Activated CD4-positive, alpha-beta memory T cell treated with anti-CD3 and anti-CD28 coated beads for 36 hours (primary cell): ENCODE results near the gene MAP3K13. TPM values are rescaled to one million over a fixed set of nuclear protein-coding genes. Genes with fewer than 3 reads are reported as not detected.

Source experiments
- CTCF ChIA-PET: fragments of 350-600 bp; sonication (Branson Sonifier 250); formaldehyde crosslinking; loops from one replicate; lab custom pipeline; 2021; ENCODE audit warnings: antibody characterized with exemption, inconsistent platforms; lab: Charles Lee
- POLR2A ChIA-PET: fragments of 350-600 bp; sonication (Branson Sonifier 250); formaldehyde crosslinking; loops from one replicate; lab custom pipeline; 2021; ENCODE audit warnings: antibody characterized with exemption; lab: Charles Lee
- DNase-seq: peaks from one replicate; pipeline ENCODE4 v3.0.0-alpha.2; 2020
- H3K27ac Mint-ChIP-seq: one replicate; pipeline ENCODE4 v1.8.0; 2021; ENCODE audit warnings: mixed read lengths
- H3K27me3 Mint-ChIP-seq: one replicate; pipeline ENCODE4 v1.8.0; 2021; ENCODE audit warnings: mixed read lengths
- H3K36me3 Mint-ChIP-seq: one replicate; pipeline ENCODE4 v1.8.0; 2021; ENCODE audit warnings: mixed read lengths
- H3K4me1 Mint-ChIP-seq: one replicate; pipeline ENCODE4 v1.8.0; 2021; ENCODE audit warnings: low read depth, mixed read lengths
- H3K4me3 Mint-ChIP-seq: one replicate; pipeline ENCODE4 v1.8.0; 2021; ENCODE audit warnings: mild to moderate bottlenecking, mixed read lengths
- H3K9me3 Mint-ChIP-seq: one replicate; pipeline ENCODE4 v1.8.0; 2021; ENCODE audit warnings: mixed read lengths
- intact Hi-C: fragments of 100-400 bp; cut with micrococcal nuclease; formaldehyde crosslinking; loops from one replicate; pipeline ENCODE4 v1.15.1; 2023
- total RNA-seq, 2 experiments: library from RNA; stranded (reverse); gene quantifications; one replicate each; pipeline ENCODE4 v1.2.3, GENCODE V29; 2021

The MAP3K13 gene
- total RNA-seq, 2 experiments from 2014 or later, result 10.6 to 12.4 TPM

DNA sequence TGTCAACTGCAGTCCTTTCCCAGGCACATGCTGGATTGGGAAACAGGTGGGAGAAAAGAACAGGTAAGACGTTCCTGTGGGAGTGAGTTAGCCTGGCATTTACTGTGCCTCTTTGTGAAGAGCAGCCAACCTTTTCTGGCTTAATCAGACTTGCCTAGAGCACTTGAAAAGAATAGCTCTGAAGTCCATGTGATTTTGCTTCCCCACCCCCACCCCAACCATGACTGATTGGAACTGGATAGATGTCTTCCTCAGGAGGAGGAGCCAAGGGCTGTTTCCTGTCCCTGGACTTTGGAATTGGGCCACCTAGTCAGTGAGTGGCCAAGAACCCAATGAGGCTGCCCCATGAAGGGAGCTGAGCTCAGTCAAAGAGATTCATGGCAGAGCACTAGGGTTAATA lies 140.6 kb downstream of the MAP3K13 start:
- intact Hi-C loops, result no loop called here
- no peak for DNase-seq
- ChIA-PET CTCF (no interaction called here), POLR2A (no interaction called here)
- H3K36me3 Mint-ChIP-seq, result no peaks in the 10 kb centered on the region
- no peaks in the 10 kb centered on the region for H3K9me3 Mint-ChIP-seq
- peaks cover 5% of the 10 kb centered on the region for H3K27me3 Mint-ChIP-seq
- H3K4me1 Mint-ChIP-seq, result peaks cover 5% of the 10 kb centered on the region
- H3K27ac Mint-ChIP-seq, result no peak overlapping the region
- no peak overlapping the region for H3K4me3 Mint-ChIP-seq

DNA sequence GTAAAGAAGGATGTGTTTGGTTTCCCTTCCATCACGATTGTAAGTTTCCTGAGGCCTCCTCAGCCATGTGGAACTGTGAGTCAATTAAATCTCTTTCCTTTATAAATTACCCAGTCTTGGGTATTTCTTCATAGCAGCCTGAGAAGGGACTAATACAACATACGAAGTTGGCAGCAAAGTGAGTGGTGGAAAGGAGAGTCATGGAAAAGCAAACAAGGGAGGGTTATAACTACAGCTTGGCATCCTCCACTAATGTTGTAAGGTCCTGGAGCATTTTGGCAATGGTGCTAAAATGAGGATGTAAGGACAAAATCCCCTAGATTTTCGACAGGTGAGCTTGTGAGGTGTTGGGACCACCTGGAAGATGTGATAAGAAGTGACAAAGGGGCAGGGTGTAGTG lies 141.7 kb downstream of the MAP3K13 start:
- no peaks in the 10 kb centered on the region for H3K9me3 Mint-ChIP-seq
- peaks cover 5% of the 10 kb centered on the region for H3K27me3 Mint-ChIP-seq
- CTCF ChIA-PET, result no interaction called here
- no peaks in the 10 kb centered on the region for H3K36me3 Mint-ChIP-seq
- POLR2A ChIA-PET, result no interaction called here
- no peak overlapping the region for H3K4me3 Mint-ChIP-seq
- H3K4me1 Mint-ChIP-seq, result no peaks in the 10 kb centered on the region
- H3K27ac Mint-ChIP-seq, result no peak overlapping the region
- no peak for DNase-seq
- intact Hi-C loops, result no loop called here

DNA sequence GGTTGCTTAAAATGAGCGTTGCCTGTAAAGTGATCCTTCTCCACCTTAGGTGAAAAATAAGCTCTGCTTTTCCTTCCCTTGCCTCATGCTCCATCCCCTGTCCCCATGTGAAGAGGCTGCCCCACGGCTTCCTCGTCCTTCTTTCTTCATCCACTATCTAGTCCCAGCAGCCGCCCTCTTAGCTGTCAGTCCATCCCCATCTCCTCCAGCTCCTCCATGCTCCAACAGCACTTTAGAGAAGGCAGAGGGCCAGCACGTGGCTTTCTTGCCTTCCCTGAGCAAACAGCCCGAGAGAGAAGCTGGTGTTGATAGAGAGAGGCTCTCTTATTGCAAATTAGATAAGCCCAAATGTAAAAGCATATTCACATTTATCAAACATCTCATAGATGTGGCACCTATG lies 144.9 kb downstream of the MAP3K13 start:
- intact Hi-C loops, result no loop called here
- no peaks in the 10 kb centered on the region for H3K4me1 Mint-ChIP-seq
- H3K9me3 Mint-ChIP-seq, result no peaks in the 10 kb centered on the region
- H3K4me3 Mint-ChIP-seq, result no peak overlapping the region
- H3K27me3 Mint-ChIP-seq, result peaks cover 3% of the 10 kb centered on the region
- no peak for DNase-seq
- ChIA-PET POLR2A (no interaction called here), CTCF (interaction anchor here (1.3 to 1.8 kb wide), 2 partner anchors 9 to 52 kb away, joined by 3 to 4 read pairs; partner anchors contain the start of gene TMEM41A)
- H3K27ac Mint-ChIP-seq, result no peak overlapping the region
- H3K36me3 Mint-ChIP-seq, result no peaks in the 10 kb centered on the region

DNA sequence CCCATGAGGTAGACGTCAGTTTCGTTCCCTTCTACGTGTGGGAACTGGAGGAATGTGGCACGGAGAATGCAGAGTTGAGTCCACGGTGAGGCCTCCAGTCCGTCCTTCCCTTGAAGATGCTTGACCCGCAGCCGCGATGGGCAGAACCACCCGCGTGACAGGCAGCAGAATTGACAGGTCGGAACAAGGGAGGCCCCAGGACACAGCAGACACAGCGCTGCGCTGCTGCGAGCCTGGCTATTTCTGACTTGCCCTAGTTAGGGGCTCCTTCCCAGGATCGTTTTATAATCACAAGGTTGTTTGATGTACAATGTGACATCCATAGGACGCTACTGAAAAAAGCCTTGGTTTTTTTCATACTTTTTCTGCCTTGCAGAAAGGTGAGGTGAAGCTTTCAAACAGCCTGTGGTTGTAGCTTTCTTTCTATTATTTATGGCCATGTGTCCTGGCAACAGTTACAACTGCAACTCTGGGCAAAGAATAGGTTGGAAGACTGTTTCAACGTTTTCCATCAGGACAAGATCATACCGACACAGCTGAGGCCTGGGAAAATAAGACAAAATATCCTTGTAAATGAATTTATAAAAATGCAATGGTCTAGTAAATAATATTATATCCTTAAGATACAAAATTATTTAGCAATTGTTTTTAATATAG lies 145.5 kb downstream of the MAP3K13 start:
- CTCF ChIA-PET, result interaction anchor here (1.3 to 1.8 kb wide), 2 partner anchors 10 to 51 kb away, joined by 3 to 4 read pairs; partner anchors contain the start of gene TMEM41A
- no peaks in the 10 kb centered on the region for H3K4me1 Mint-ChIP-seq
- intact Hi-C loops, result no loop called here
- H3K27ac Mint-ChIP-seq, result no peak overlapping the region
- H3K4me3 Mint-ChIP-seq, result no peak overlapping the region
- POLR2A ChIA-PET, result no interaction called here
- H3K36me3 Mint-ChIP-seq, result no peaks in the 10 kb centered on the region
- peaks cover 3% of the 10 kb centered on the region for H3K27me3 Mint-ChIP-seq
- no peaks in the 10 kb centered on the region for H3K9me3 Mint-ChIP-seq
- no peak for DNase-seq

GRCh38 chr3:185511711-185512110 lies 148.8 kb downstream of the MAP3K13 start:
- H3K27me3 Mint-ChIP-seq, result peaks cover 4% of the 10 kb centered on the region
- H3K9me3 Mint-ChIP-seq, result no peaks in the 10 kb centered on the region
- no peak overlapping the region for H3K27ac Mint-ChIP-seq
- intact Hi-C loops, result no loop called here
- no peaks in the 10 kb centered on the region for H3K4me1 Mint-ChIP-seq
- POLR2A ChIA-PET, result no interaction called here
- no peak overlapping the region for H3K4me3 Mint-ChIP-seq
- no peaks in the 10 kb centered on the region for H3K36me3 Mint-ChIP-seq
- no peak for DNase-seq
- CTCF ChIA-PET, result interaction anchor here (1.4 kb wide), 1 partner anchor 48 kb away, joined by 4 read pairs; no protein-coding TSS in a partner anchor

DNA sequence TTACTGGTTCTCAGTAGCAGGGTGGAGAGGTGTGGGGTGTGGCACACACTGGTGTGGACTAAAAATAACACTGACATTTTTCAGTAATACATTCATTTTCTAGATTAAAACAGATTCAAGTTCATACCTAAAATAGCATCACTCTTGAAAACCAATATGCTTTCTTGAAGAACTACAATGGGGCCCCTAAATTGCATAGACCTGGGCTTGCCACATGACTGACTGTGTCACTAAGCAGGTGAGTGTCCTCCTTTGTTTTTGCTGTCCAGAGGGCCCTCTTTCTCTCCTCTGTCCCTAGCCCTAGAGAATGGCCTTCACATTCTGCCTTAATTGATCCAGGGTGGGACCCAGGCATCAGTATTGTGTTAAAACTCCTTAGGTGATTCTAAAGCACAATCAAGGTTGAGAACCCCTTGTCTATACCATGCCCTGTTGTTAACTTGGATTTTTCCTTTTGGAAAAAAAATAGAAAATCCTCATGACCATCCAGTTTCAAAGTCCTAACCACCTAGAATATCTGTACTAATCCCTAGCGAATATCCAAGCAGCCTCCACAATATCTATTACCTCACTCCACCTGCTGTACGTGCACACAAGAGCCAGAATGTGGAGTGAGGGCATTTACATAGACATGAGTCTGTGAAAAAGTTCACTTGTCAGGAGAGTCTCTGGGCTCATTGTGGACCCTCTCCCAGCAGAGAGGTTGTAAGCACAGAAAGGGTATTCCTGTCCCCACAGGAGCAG lies 154.6 kb downstream of the MAP3K13 start:
- Mint-ChIP-seq H3K27ac (no peak overlapping the region), H3K4me1 (no peaks in the 10 kb centered on the region), H3K4me3 (no peak overlapping the region), H3K36me3 (no peaks in the 10 kb centered on the region), H3K9me3 (no peaks in the 10 kb centered on the region), H3K27me3 (peaks cover 14% of the 10 kb centered on the region)
- intact Hi-C loops, result no loop called here
- POLR2A ChIA-PET, result no interaction called here
- CTCF ChIA-PET, result no interaction called here
- DNase-seq, result no peak

GRCh38 chr3:185519021-185519420 lies 156.1 kb downstream of the MAP3K13 start:
- ChIA-PET CTCF (no interaction called here), POLR2A (no interaction called here)
- no peaks in the 10 kb centered on the region for H3K36me3 Mint-ChIP-seq
- no peaks in the 10 kb centered on the region for H3K9me3 Mint-ChIP-seq
- H3K27ac Mint-ChIP-seq, result no peak overlapping the region
- intact Hi-C loops, result no loop called here
- H3K27me3 Mint-ChIP-seq, result peaks cover 14% of the 10 kb centered on the region
- no peaks in the 10 kb centered on the region for H3K4me1 Mint-ChIP-seq
- DNase-seq, result no peak
- no peak overlapping the region for H3K4me3 Mint-ChIP-seq

DNA sequence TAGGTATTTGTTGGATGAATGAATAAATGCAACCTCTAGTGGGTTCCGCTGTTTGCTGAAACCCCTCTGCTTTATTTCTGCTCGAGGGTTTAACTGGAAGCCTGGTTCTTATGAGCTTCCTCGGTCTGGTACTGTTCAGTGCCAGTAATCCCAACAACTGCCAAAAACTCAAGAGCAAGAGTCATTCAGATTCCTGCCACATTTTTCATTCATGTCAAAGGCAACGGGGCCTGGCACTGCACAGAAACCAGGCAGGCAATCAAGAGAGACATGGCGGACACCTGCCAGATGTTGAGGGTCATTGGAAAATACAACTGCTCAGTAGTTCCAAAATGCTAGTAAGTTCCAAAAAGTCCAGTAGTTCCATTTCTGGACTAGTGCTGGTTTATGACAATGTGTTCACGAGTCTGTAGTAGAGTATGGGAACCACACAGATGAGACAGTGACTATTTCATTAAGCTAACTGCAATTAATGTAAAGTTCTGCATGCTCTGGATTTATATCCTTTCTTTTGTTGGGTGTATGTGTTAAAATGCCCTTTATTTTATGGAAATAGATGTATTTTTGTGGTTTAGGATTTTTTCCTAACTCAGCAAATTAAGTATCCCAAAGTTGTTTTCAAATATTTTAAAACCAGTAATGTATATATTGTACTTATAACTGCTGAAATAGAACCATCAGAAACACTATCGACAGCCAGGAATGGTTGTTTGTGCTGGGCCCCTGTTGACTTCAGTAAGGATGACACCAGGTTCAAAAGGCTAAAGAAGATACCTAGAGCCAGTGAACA lies 158.6 kb downstream of the MAP3K13 start:
- H3K27ac Mint-ChIP-seq, result no peak overlapping the region
- ChIA-PET CTCF (interaction anchor here (0.6 kb wide), 1 partner anchor 213 kb away, joined by 3 read pairs; no protein-coding TSS in a partner anchor), POLR2A (no interaction called here)
- intact Hi-C loops, result no loop called here
- no peaks in the 10 kb centered on the region for H3K4me1 Mint-ChIP-seq
- no peak overlapping the region for H3K4me3 Mint-ChIP-seq
- no peaks in the 10 kb centered on the region for H3K36me3 Mint-ChIP-seq
- no peaks in the 10 kb centered on the region for H3K9me3 Mint-ChIP-seq
- H3K27me3 Mint-ChIP-seq, result peaks cover 16% of the 10 kb centered on the region
- DNase-seq, result no peak

- peaks cover 8% of the 10 kb centered on the region for H3K27me3 Mint-ChIP-seq
- ChIA-PET CTCF (no interaction called here), POLR2A (no interaction called here)
- no peak overlapping the region for H3K27ac Mint-ChIP-seq
- no peak overlapping the region for H3K4me3 Mint-ChIP-seq
- intact Hi-C loops, result no loop called here
- no peaks in the 10 kb centered on the region for H3K9me3 Mint-ChIP-seq
- DNase-seq, result no peak
- H3K4me1 Mint-ChIP-seq, result no peaks in the 10 kb centered on the region
- H3K36me3 Mint-ChIP-seq, result no peaks in the 10 kb centered on the region
These were observed 163.5 kb downstream of the MAP3K13 start for GRCh38 chr3:185526349-185526951.

DNA sequence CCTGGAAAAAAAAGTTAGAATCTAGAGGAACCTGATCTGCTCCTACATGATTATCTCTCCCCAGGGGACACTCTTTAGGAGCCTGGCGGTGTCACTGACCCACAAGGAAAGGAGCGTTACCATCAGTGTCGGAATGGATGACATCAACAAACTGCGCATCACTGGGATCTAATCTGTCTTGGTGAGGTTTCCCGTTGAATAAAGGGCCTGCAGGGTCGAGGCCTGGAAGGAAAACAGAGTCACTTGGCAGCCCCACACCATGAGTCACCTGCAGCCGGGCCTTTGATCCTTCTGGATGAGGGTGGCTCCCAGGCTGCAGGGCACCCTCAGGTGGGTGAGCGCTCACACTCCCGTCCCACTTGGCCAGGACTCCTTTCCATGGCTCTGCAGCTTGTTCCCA lies 164.4 kb downstream of the MAP3K13 start:
- ChIA-PET CTCF (no interaction called here), POLR2A (no interaction called here)
- no peaks in the 10 kb centered on the region for H3K36me3 Mint-ChIP-seq
- no peaks in the 10 kb centered on the region for H3K9me3 Mint-ChIP-seq
- peaks cover 3% of the 10 kb centered on the region for H3K27me3 Mint-ChIP-seq
- DNase-seq, result no peak
- no peaks in the 10 kb centered on the region for H3K4me1 Mint-ChIP-seq
- no peak overlapping the region for H3K27ac Mint-ChIP-seq
- H3K4me3 Mint-ChIP-seq, result no peak overlapping the region
- intact Hi-C loops, result no loop called here

GRCh38 chr3:185528532-185528931 lies 165.6 kb downstream of the MAP3K13 start:
- no peak overlapping the region for H3K27ac Mint-ChIP-seq
- H3K27me3 Mint-ChIP-seq, result peaks cover 3% of the 10 kb centered on the region
- no peaks in the 10 kb centered on the region for H3K36me3 Mint-ChIP-seq
- no peaks in the 10 kb centered on the region for H3K9me3 Mint-ChIP-seq
- ChIA-PET POLR2A (no interaction called here), CTCF (interaction anchor here (0.6 to 0.7 kb wide), 2 partner anchors 9 to 779 kb away, joined by 3 read pairs; no protein-coding TSS in a partner anchor)
- H3K4me3 Mint-ChIP-seq, result no peak overlapping the region
- no peaks in the 10 kb centered on the region for H3K4me1 Mint-ChIP-seq
- no peak for DNase-seq
- intact Hi-C loops, result no loop called here

- H3K9me3 Mint-ChIP-seq, result no peaks in the 10 kb centered on the region
- no peak for DNase-seq
- CTCF ChIA-PET, result interaction anchor here (0.6 to 0.7 kb wide), 2 partner anchors 70 to 1086 kb away, joined by 3 to 4 read pairs; no protein-coding TSS in a partner anchor
- POLR2A ChIA-PET, result no interaction called here
- no peaks in the 10 kb centered on the region for H3K36me3 Mint-ChIP-seq
- H3K27me3 Mint-ChIP-seq, result no peaks in the 10 kb centered on the region
- H3K4me3 Mint-ChIP-seq, result no peak overlapping the region
- intact Hi-C loops, result no loop called here
- no peaks in the 10 kb centered on the region for H3K4me1 Mint-ChIP-seq
- no peak overlapping the region for H3K27ac Mint-ChIP-seq
These were observed 167.9 kb downstream of the MAP3K13 start for GRCh38 chr3:185530856-185531255.
